H1 (cell line): ENCODE data around the gene ADCK2. TPM values are rescaled to one million over a fixed set of nuclear protein-coding genes. Genes with fewer than 3 reads are reported as not detected.
"Not testable (repeated sequence)": the region's sequence is repeated elsewhere in the genome, so short reads cannot be mapped to it uniquely, and the experiment has no call there.

Experiments used
- CTCF ChIA-PET: fragments of 300-600 bp; sonication (Branson Sonifier 250); formaldehyde crosslinking; loops from one replicate; lab custom pipeline; 2021; ENCODE audit not compliant: partially characterized antibody; lab: Charles Lee
- POLR2A ChIA-PET: fragments of 300-600 bp; sonication (Branson Sonifier 250); formaldehyde crosslinking; loops from one replicate; lab custom pipeline; 2021; ENCODE audit warnings: inconsistent platforms; ENCODE audit not compliant: partially characterized antibody; lab: Charles Lee
- DNase-seq, 2 experiments: peaks; one replicate each; pipeline versions ENCODE4 v3.0.0 to v3.0.0-alpha.2; 2010 to 2022; ENCODE audit warnings: low spot score in 2 of 2, low read depth in 1 of 2, mixed read lengths in 1 of 2
- FAIRE-seq: peaks from 2 replicates; lab custom pipeline; 2011; peaks lifted over from hg19 to GRCh38; lab: Jason Lieb, UNC
- H2AFZ ChIP-seq: 2 replicates; pipeline ENCODE4 v1.8.1; 2012; ENCODE audit warnings: low read length, inconsistent platforms
- H2AK5ac ChIP-seq: 2 replicates; pipeline ENCODE4 v1.6.1; 2013; ENCODE audit warnings: low read depth, low read length
- H2BK120ac ChIP-seq: replicated peaks from 2 replicates; pipeline ENCODE3; 2013; ENCODE audit warnings: low read depth, low read length, inconsistent platforms
- H2BK12ac ChIP-seq: 2 replicates; pipeline ENCODE4 v1.6.1; 2013; ENCODE audit warnings: low read depth, low read length
- H2BK15ac ChIP-seq: 2 replicates; pipeline ENCODE4 v1.6.1; 2013; ENCODE audit warnings: low read length
- H2BK20ac ChIP-seq: 2 replicates; pipeline ENCODE4 v1.6.1; 2013; ENCODE audit warnings: low read length
- H2BK5ac ChIP-seq: 2 replicates; pipeline ENCODE4 v1.6.1; 2013; ENCODE audit warnings: low read depth, low read length
- H3K14ac ChIP-seq: 2 replicates; pipeline ENCODE4 v1.6.1; 2013; ENCODE audit warnings: inconsistent platforms; ENCODE audit not compliant: insufficient read length
- H3K18ac ChIP-seq: 2 replicates; pipeline ENCODE4 v1.6.1; 2013; ENCODE audit warnings: low read length; ENCODE audit errors: extremely low read depth
- H3K23ac ChIP-seq: 2 replicates; pipeline ENCODE4 v1.6.1; 2013; ENCODE audit warnings: inconsistent platforms; ENCODE audit not compliant: insufficient read length
- H3K23me2 ChIP-seq: 2 replicates; pipeline ENCODE4 v1.6.1; 2013; ENCODE audit warnings: low read depth, low read length
- H3K27ac ChIP-seq: 2 replicates; pipeline ENCODE4 v1.6.1; 2011; ENCODE audit warnings: low read depth, low read length, inconsistent platforms
- H3K27me3 ChIP-seq, 4 experiments: replicated peaks in 1 of 4; 1 replicate in 1 of 4; 2 replicates in 3 of 4; pipeline versions ENCODE4 v1.6.1 to v1.8.1; 2011 to 2013; ENCODE audit warnings: low read length in 3 of 4, mild to moderate bottlenecking in 3 of 4, inconsistent platforms in 2 of 4, mixed read lengths in 2 of 4, moderate library complexity in 1 of 4; ENCODE audit not compliant: control insufficient read depth in 3 of 4, insufficient read depth in 3 of 4; ENCODE audit errors: extremely low read depth in 1 of 4
- H3K36me3 ChIP-seq, 4 experiments: 2 replicates each; pipeline versions ENCODE4 v1.6.1 to v1.8.1; 2011 to 2013; ENCODE audit warnings: mild to moderate bottlenecking in 4 of 4, low read length in 3 of 4, moderate library complexity in 2 of 4, control low read depth in 1 of 4, inconsistent platforms in 1 of 4; ENCODE audit not compliant: insufficient read depth in 4 of 4, control insufficient read depth in 2 of 4
- H3K4ac ChIP-seq: replicated peaks from 2 replicates; pipeline ENCODE3; 2013; ENCODE audit warnings: low read length, low read depth, mixed read lengths, inconsistent platforms; ENCODE audit not compliant: insufficient read length
- H3K4me1 ChIP-seq, 4 experiments: replicated peaks in 1 of 4; 1 replicate in 1 of 4; 2 replicates in 3 of 4; pipeline versions ENCODE4 v1.6.1 to v1.8.1; 2011 to 2013; ENCODE audit warnings: low read length in 3 of 4, inconsistent platforms in 2 of 4, mixed read lengths in 1 of 4; ENCODE audit not compliant: insufficient read depth in 4 of 4, control insufficient read depth in 3 of 4
- H3K4me2 ChIP-seq, 2 experiments: 2 replicates each; pipeline versions ENCODE4 v1.6.1 to v1.8.1; 2011 to 2013; ENCODE audit warnings: low read depth in 2 of 2, low read length in 2 of 2, control low read depth in 1 of 2, inconsistent platforms in 1 of 2, mild to moderate bottlenecking in 1 of 2; ENCODE audit not compliant: insufficient read depth in 1 of 2
- H3K4me3 ChIP-seq, 4 experiments: fragments of 200-600, 300-600 bp in 1 of 4; sonication (generic), shearing (Covaris generic), sonication (Bioruptor Twin) in 1 of 4; 2 replicates each; pipeline versions ENCODE4 v1.5.1 to v1.8.1; 2011 to 2016; ENCODE audit warnings: low read length in 4 of 4, low read depth in 3 of 4, control low read depth in 2 of 4, inconsistent platforms in 2 of 4, mild to moderate bottlenecking in 2 of 4, mixed read lengths in 1 of 4, moderate library complexity in 1 of 4; ENCODE audit not compliant: insufficient read depth in 2 of 4; ENCODE audit errors: extremely low read depth in 1 of 4
- H3K56ac ChIP-seq: replicated peaks from 2 replicates; pipeline ENCODE3; 2013; ENCODE audit warnings: low read depth, mild to moderate bottlenecking, mixed read lengths, low read length, inconsistent platforms; ENCODE audit not compliant: insufficient read length
- H3K79me1 ChIP-seq: 2 replicates; pipeline ENCODE4 v1.6.1; 2013; ENCODE audit warnings: low read depth, low read length, control low read depth
- H3K79me2 ChIP-seq, 2 experiments: 2 replicates each; pipeline versions ENCODE4 v1.6.1 to v1.8.1; 2012 to 2013; ENCODE audit warnings: low read length in 2 of 2, mild to moderate bottlenecking in 2 of 2, inconsistent platforms in 1 of 2; ENCODE audit not compliant: insufficient read depth in 2 of 2, control insufficient read depth in 1 of 2
- H3K9ac ChIP-seq, 4 experiments: replicated peaks in 1 of 4; 1 replicate in 1 of 4; 2 replicates in 3 of 4; pipeline versions ENCODE4 v1.6.1 to v1.8.1; 2011 to 2013; ENCODE audit warnings: low read depth in 3 of 4, low read length in 3 of 4, control low read depth in 2 of 4, mild to moderate bottlenecking in 2 of 4, moderate library complexity in 2 of 4, inconsistent platforms in 1 of 4; ENCODE audit errors: extremely low read depth in 1 of 4
- H3K9me3 ChIP-seq, 2 experiments: 2 replicates each; pipeline versions ENCODE4 v1.6.1 to v1.8.1; 2012 to 2013; ENCODE audit warnings: mild to moderate bottlenecking in 2 of 2, moderate library complexity in 2 of 2, control low read depth in 1 of 2, inconsistent platforms in 1 of 2, low read depth in 1 of 2, low read length in 1 of 2, mixed read lengths in 1 of 2; ENCODE audit not compliant: insufficient read depth in 2 of 2
- H4K20me1 ChIP-seq, 2 experiments: replicated peaks in 1 of 2; 2 replicates each; pipeline versions ENCODE3 to v1.8.1; 2011 to 2013; ENCODE audit warnings: inconsistent platforms in 2 of 2, low read length in 2 of 2, mild to moderate bottlenecking in 1 of 2; ENCODE audit not compliant: insufficient read depth in 2 of 2, control insufficient read depth in 1 of 2
- H4K5ac ChIP-seq: 2 replicates; pipeline ENCODE4 v1.6.1; 2013; ENCODE audit warnings: low read length, low read depth, mixed read lengths, inconsistent platforms; ENCODE audit not compliant: insufficient read length
- H4K8ac ChIP-seq: 2 replicates; pipeline ENCODE4 v1.8.0; 2013; ENCODE audit warnings: mild to moderate bottlenecking, moderate library complexity, low read length, inconsistent platforms; ENCODE audit not compliant: insufficient read depth; ENCODE audit errors: extremely low read depth
- H4K91ac ChIP-seq: replicated peaks from 2 replicates; pipeline ENCODE3; 2013; ENCODE audit warnings: low read length, mixed read lengths, inconsistent platforms; ENCODE audit not compliant: insufficient read length
- WGBS, 2 experiments: shearing (Covaris generic) in 1 of 2; methylation state at CpG; one replicate each; pipeline versions ENCODE4 v1.1.6 to v1.1.7; 2013 to 2015; ENCODE audit warnings: low lambda C conversion rate in 2 of 2, mixed read lengths in 2 of 2, inconsistent platforms in 1 of 2, low coverage in 1 of 2, missing lambda C conversion rate in 1 of 2; ENCODE audit not compliant: insufficient replicate concordance in 2 of 2, insufficient coverage in 1 of 2, insufficient read length in 1 of 2; ENCODE audit errors: extremely low coverage in 1 of 2, missing lambda C conversion rate in 1 of 2; 5-methylcytosine and 5-hydroxymethylcytosine counted together
- polyA plus RNA-seq, 7 experiments: library from polyadenylated mRNA; depleted of rRNA in 3 of 7; stranded (reverse) in 5 of 7; unstranded in 2 of 7; fragments of >200 nt in 5 of 7; fragments of 200-250 nt in 2 of 7; gene quantifications; 1 replicate in 5 of 7; 2 replicates in 1 of 7; 4 replicates in 1 of 7; pipeline versions ENCODE4 v1.2.1 to v1.2.3, GENCODE V29; 2011 to 2013; ENCODE audit warnings: missing spikeins in 2 of 7, mixed read lengths in 2 of 7
- total RNA-seq: library from RNA; stranded (reverse); fragmentation: NEBNext Ultra II Directional; extraction: Animal tissue kit (Norgen Biotek cat#: 25700); gene quantifications from 2 replicates; pipeline ENCODE4 v1.2.1, GENCODE V29; 2021

ADCK2 gene
- total and polyA plus RNA-seq, 2 of the 8 experiments (the other 6 are each of a cell fraction or from before 2014, with no cell fraction given): 6.9 to 11.7 TPM

GRCh38 chr7:140743255-140743654 is 70.5 kb downstream of the ADCK2 start:
- not testable (repeated sequence) for H3K14ac ChIP-seq

More at GRCh38 chr7:140743255-140743654, 70.5 kb downstream of the ADCK2 start:
- H3K9me3 ChIP-seq, H3K27me3 ChIP-seq, H3K4me3 ChIP-seq, H3K9ac ChIP-seq, DNase-seq, H3K4me1 ChIP-seq, H3K18ac ChIP-seq, H3K56ac ChIP-seq, FAIRE-seq, H2BK15ac ChIP-seq, H2AK5ac ChIP-seq, H2BK120ac ChIP-seq, H2BK20ac ChIP-seq, H4K91ac ChIP-seq, H4K8ac ChIP-seq, H2BK12ac ChIP-seq, H3K79me2 ChIP-seq, H3K23ac ChIP-seq, POLR2A ChIA-PET, H2AFZ ChIP-seq, H3K23me2 ChIP-seq, H2BK5ac ChIP-seq, H4K20me1 ChIP-seq, H4K5ac ChIP-seq, H3K27ac ChIP-seq, H3K79me1 ChIP-seq, H3K4ac ChIP-seq, H3K4me2 ChIP-seq: not testable (repeated sequence)
- H3K36me3 ChIP-seq: peaks cover 0 to 11% (median 1%) of the 10 kb centered on the region in 4 experiments; a peak in 3 of 8 replicates
- CTCF ChIA-PET: interaction anchor here (1.1 to 1.6 kb wide), 4 partner anchors 17 to 82 kb away, joined by 3 read pairs; no protein-coding TSS in a partner anchor
- 100% methylated on average over 2 of the region's 4 CpGs; no CpG with 5 or more reads in 1 of the 2 experiments for WGBS, 2 experiments
